SJSA1 (cell line): ENCODE results near the gene ABCD3. TPM values are rescaled to one million over a fixed set of nuclear protein-coding genes. Genes with fewer than 3 reads are reported as not detected.
"Not testable (repeated sequence)": the region's sequence is repeated elsewhere in the genome, so short reads cannot be mapped to it uniquely, and the experiment has no call there.

Experiments used
- DNase-seq, 2 experiments: peaks; one replicate each; pipeline ENCODE4 v3.0.0-alpha.2; 2015 to 2020; ENCODE audit warnings: low spot score in 2 of 2, low read depth in 1 of 2
- H3K27ac ChIP-seq: fragments of 250-450 bp; sonication (Bioruptor Pico); 2 replicates; pipeline ENCODE4 v1.5.1; 2020; ENCODE audit warnings: mild to moderate bottlenecking, moderate library complexity
- H3K27me3 ChIP-seq: fragments of 250-450 bp; sonication (Bioruptor Pico); replicated peaks from 2 replicates; pipeline ENCODE4 v1.5.1; 2020; ENCODE audit warnings: mild to moderate bottlenecking, moderate library complexity
- H3K36me3 ChIP-seq: fragments of 250-450 bp; sonication (Bioruptor Pico); 2 replicates; pipeline ENCODE4 v1.5.1; 2020; ENCODE audit warnings: mild to moderate bottlenecking
- H3K4me1 ChIP-seq: fragments of 250-450 bp; sonication (Bioruptor Pico); replicated peaks from 2 replicates; pipeline ENCODE4 v1.6.1; 2021; ENCODE audit warnings: mild to moderate bottlenecking
- H3K4me3 ChIP-seq: fragments of 250-450 bp; sonication (Bioruptor Pico); 2 replicates; pipeline ENCODE4 v1.5.1; 2020; ENCODE audit warnings: mild to moderate bottlenecking
- H3K9me3 ChIP-seq: fragments of 250-450 bp; sonication (Bioruptor Pico); replicated peaks from 2 replicates; pipeline ENCODE4 v1.5.1; 2020; ENCODE audit warnings: mild to moderate bottlenecking
- total RNA-seq: library from RNA; depleted of rRNA; stranded (reverse); fragments of >200 nt; shearing (Covaris generic); gene quantifications from 2 replicates; pipeline ENCODE4 v1.2.3, GENCODE V29; 2014; rRNA removed

The ABCD3 gene
- total RNA-seq: 53.4 and 64.6 TPM in 2 replicates

GRCh38 chr1:94417978-94418663 is at the start of gene ABCD3:
ABCD3 (plus strand) TSS chr1:94418389; CDS start chr1:94418479, 90 bp downstream.
- Histone ChIP-seq H3K4me3 (peak within 1 kb of the TSS; percentile 82), H3K9me3 (no peaks in the 10 kb centered on the region), H3K4me1 (peaks cover 24% of the 10 kb centered on the region), H3K36me3 (0 out of 2 replicates have a peak, but pooled peaks cover 4% of the 10 kb centered on the region), H3K27me3 (no peaks in the 10 kb centered on the region), H3K27ac (peak within 1 kb of the TSS; percentile 27)
- peak; percentile 98 for DNase-seq

- not testable (repeated sequence) for H3K4me3 ChIP-seq, DNase-seq, H3K27ac ChIP-seq, H3K36me3 ChIP-seq, H3K9me3 ChIP-seq, H3K27me3 ChIP-seq
- H3K4me1 ChIP-seq: peaks cover 11% of the 10 kb centered on the region
Measured at GRCh38 chr1:94372771-94373170, 45.4 kb upstream of the ABCD3 start.

- H3K27me3 ChIP-seq, H3K27ac ChIP-seq, H3K9me3 ChIP-seq, H3K4me3 ChIP-seq, H3K36me3 ChIP-seq, DNase-seq: not testable (repeated sequence)
- peaks cover 11% of the 10 kb centered on the region for H3K4me1 ChIP-seq
Measured at GRCh38 chr1:94373311-94373710, 44.9 kb upstream of the ABCD3 start.

- peak; percentile 49 to 60 for DNase-seq
- H3K27me3 ChIP-seq, H3K27ac ChIP-seq, H3K9me3 ChIP-seq, H3K36me3 ChIP-seq, H3K4me3 ChIP-seq: not testable (repeated sequence)
- H3K4me1 ChIP-seq: peaks cover 11% of the 10 kb centered on the region
Measured at GRCh38 chr1:94375666-94376065, 42.5 kb upstream of the ABCD3 start.

GRCh38 chr1:94378493-94378892 is 39.7 kb upstream of the ABCD3 start:
- H3K27ac ChIP-seq, H3K36me3 ChIP-seq, H3K27me3 ChIP-seq, H3K9me3 ChIP-seq, H3K4me3 ChIP-seq, DNase-seq: not testable (repeated sequence)
- H3K4me1 ChIP-seq: peaks cover 11% of the 10 kb centered on the region

- Histone ChIP-seq H3K27me3 (no peaks in the 10 kb centered on the region), H3K36me3 (no peaks in the 10 kb centered on the region), H3K9me3 (no peaks in the 10 kb centered on the region), H3K27ac (no peak overlapping the region), H3K4me3 (no peak overlapping the region), H3K4me1 (peaks cover 11% of the 10 kb centered on the region)
- DNase-seq: no peak
Measured at GRCh38 chr1:94379615-94380014, 38.6 kb upstream of the ABCD3 start.

- H3K27ac ChIP-seq: no peak overlapping the region
- H3K4me1 ChIP-seq: no peaks in the 10 kb centered on the region
- no peaks in the 10 kb centered on the region for H3K9me3 ChIP-seq
- no peak for DNase-seq
- no peaks in the 10 kb centered on the region for H3K36me3 ChIP-seq
- no peak overlapping the region for H3K4me3 ChIP-seq
- no peaks in the 10 kb centered on the region for H3K27me3 ChIP-seq
Measured at GRCh38 chr1:94382201-94382600, 36.0 kb upstream of the ABCD3 start.

GRCh38 chr1:94383966-94384408 is 34.2 kb upstream of the ABCD3 start:
- no peak overlapping the region for H3K4me3 ChIP-seq
- no peaks in the 10 kb centered on the region for H3K36me3 ChIP-seq
- H3K27me3 ChIP-seq: 0 out of 2 replicates have a peak, but pooled peaks cover 5% of the 10 kb centered on the region
- no peak overlapping the region for H3K27ac ChIP-seq
- no peaks in the 10 kb centered on the region for H3K4me1 ChIP-seq
- no peaks in the 10 kb centered on the region for H3K9me3 ChIP-seq
- DNase-seq: no peak

GRCh38 chr1:94384485-94385265 is 33.5 kb upstream of the ABCD3 start:
- H3K9me3 ChIP-seq: no peaks in the 10 kb centered on the region
- H3K36me3 ChIP-seq: no peaks in the 10 kb centered on the region
- 0 out of 2 replicates have a peak, but pooled peaks cover 5% of the 10 kb centered on the region for H3K27me3 ChIP-seq
- no peak for DNase-seq
- H3K27ac ChIP-seq: no peak overlapping the region
- H3K4me1 ChIP-seq: no peaks in the 10 kb centered on the region
- H3K4me3 ChIP-seq: no peak overlapping the region

- H3K9me3 ChIP-seq: no peaks in the 10 kb centered on the region
- H3K36me3 ChIP-seq: no peaks in the 10 kb centered on the region
- H3K4me3 ChIP-seq: no peak overlapping the region
- 0 out of 2 replicates have a peak, but pooled peaks cover 5% of the 10 kb centered on the region for H3K27me3 ChIP-seq
- H3K4me1 ChIP-seq: no peaks in the 10 kb centered on the region
- H3K27ac ChIP-seq: no peak overlapping the region
- DNase-seq: no peak
Measured at GRCh38 chr1:94385308-94385929, 32.8 kb upstream of the ABCD3 start.

GRCh38 chr1:94389298-94389697 is 28.9 kb upstream of the ABCD3 start:
- no peak overlapping the region for H3K4me3 ChIP-seq
- no peaks in the 10 kb centered on the region for H3K4me1 ChIP-seq
- no peaks in the 10 kb centered on the region for H3K9me3 ChIP-seq
- H3K36me3 ChIP-seq: no peaks in the 10 kb centered on the region
- no peak overlapping the region for H3K27ac ChIP-seq
- no peak for DNase-seq
- 0 out of 2 replicates have a peak, but pooled peaks cover 5% of the 10 kb centered on the region for H3K27me3 ChIP-seq

- no peak for DNase-seq
- H3K36me3 ChIP-seq: no peaks in the 10 kb centered on the region
- H3K27ac ChIP-seq: no peak overlapping the region
- no peak overlapping the region for H3K4me3 ChIP-seq
- H3K4me1 ChIP-seq: no peaks in the 10 kb centered on the region; the same call in 1 of the 2 replicates
- H3K9me3 ChIP-seq: no peaks in the 10 kb centered on the region
- H3K27me3 ChIP-seq: no peaks in the 10 kb centered on the region
Measured at GRCh38 chr1:94394247-94394646, 23.9 kb upstream of the ABCD3 start.

- Histone ChIP-seq H3K27me3 (no peaks in the 10 kb centered on the region), H3K4me1 (no peaks in the 10 kb centered on the region; the same call in 1 of the 2 replicates), H3K9me3 (no peaks in the 10 kb centered on the region), H3K36me3 (no peaks in the 10 kb centered on the region), H3K4me3 (no peak overlapping the region), H3K27ac (no peak overlapping the region)
- no peak for DNase-seq
Measured at GRCh38 chr1:94395231-94395630, 23.0 kb upstream of the ABCD3 start.
